ENCODE measurements around the gene BORCS5. TPM values are rescaled to one million over a fixed set of nuclear protein-coding genes. Genes with fewer than 3 reads are reported as not detected.
"Not testable (repeated sequence)": the region's sequence is repeated elsewhere in the genome, so short reads cannot be mapped to it uniquely, and the experiment has no call there.

The BORCS5 gene
- total and polyA plus RNA-seq, 2 donors (not counting 1 experiment from before 2014, with no cell fraction given): 13.5 to 14.4 TPM

GRCh38 chr12:12415886-12416285, 59.0 kb downstream of the BORCS5 start:
- Histone ChIP-seq H3K4me3 (replicated peaks in 1 of 4; ENCODE audit: control extremely low read depth in 1 of 4, insufficient read depth in 1 of 4, low read depth in 3 of 4, low read length in 4 of 4) (no peak overlapping the region), H3K36me3 (ENCODE audit: control insufficient read depth, insufficient read depth, low read length) (no peaks in the 10 kb centered on the region), H3K79me2 (ENCODE audit: control insufficient read depth, insufficient read depth, low read length) (no peaks in the 10 kb centered on the region), H3K4me1 (ENCODE audit: control insufficient read depth, extremely low read depth, insufficient read depth, low read length) (no peaks in the 10 kb centered on the region), H3K9me3 (ENCODE audit: control insufficient read depth, insufficient read depth, low read depth, low read length) (no peaks in the 10 kb centered on the region), H3K9ac (ENCODE audit: insufficient read depth, low read length) (no peak overlapping the region), H3K27me3 (ENCODE audit: control insufficient read depth, insufficient read depth, low read length) (no peaks in the 10 kb centered on the region), H2AFZ (ENCODE audit: low read length) (no peak overlapping the region), H3K27ac (ENCODE audit: insufficient read depth, low read length) (no peak overlapping the region), H3K4me2 (ENCODE audit: extremely low read depth, insufficient read depth, low read length) (no peak overlapping the region), H4K20me1 (ENCODE audit: control insufficient read depth, extremely low read depth, insufficient read depth, low read length) (no peaks in the 10 kb centered on the region)
- TF ChIP-seq EZH2 (IDR thresholded peaks at IDR 0.05; ENCODE audit: low read length, missing control alignments) (no peak), CTCF (conservative IDR thresholded peaks at IDR 0.05 in 1 of 2, IDR thresholded peaks at IDR 0.05 in 1 of 2; ENCODE audit: low read depth in 1 of 2, low read length in 2 of 2) (no peak)
- DNase-seq (ENCODE audit: low read depth in 2 of 2): no peak

DNA sequence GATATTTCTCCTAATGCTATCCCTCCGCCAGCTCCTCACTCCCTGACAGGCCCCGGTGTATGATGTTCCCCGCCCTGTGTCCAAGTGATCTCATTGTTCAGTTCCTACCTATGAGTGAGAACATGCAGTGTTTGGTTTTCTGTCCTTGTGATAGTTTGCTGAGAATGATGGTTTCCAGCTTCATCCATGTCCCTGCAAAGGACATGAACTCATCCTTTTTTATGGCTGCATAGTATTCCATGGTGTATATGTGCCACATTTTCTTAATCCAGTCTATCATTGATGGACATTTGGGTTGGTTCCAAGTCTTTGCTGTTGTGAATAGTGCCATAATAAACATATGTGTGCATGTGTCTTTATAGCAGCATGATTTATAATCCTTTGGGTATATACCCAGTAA, 62.3 kb downstream of the BORCS5 start:
- H3K36me3 ChIP-seq (ENCODE audit: control insufficient read depth, insufficient read depth, low read length); H3K27ac ChIP-seq (ENCODE audit: insufficient read depth, low read length); H3K4me1 ChIP-seq (ENCODE audit: control insufficient read depth, extremely low read depth, insufficient read depth, low read length); H3K9ac ChIP-seq (ENCODE audit: insufficient read depth, low read length); H3K4me2 ChIP-seq (ENCODE audit: extremely low read depth, insufficient read depth, low read length); H2AFZ ChIP-seq (ENCODE audit: low read length); DNase-seq (ENCODE audit: low read depth in 2 of 2); H4K20me1 ChIP-seq (ENCODE audit: control insufficient read depth, extremely low read depth, insufficient read depth, low read length); H3K9me3 ChIP-seq (ENCODE audit: control insufficient read depth, insufficient read depth, low read depth, low read length); H3K27me3 ChIP-seq (ENCODE audit: control insufficient read depth, insufficient read depth, low read length); H3K4me3 ChIP-seq (replicated peaks in 1 of 4; ENCODE audit: control extremely low read depth in 1 of 4, insufficient read depth in 1 of 4, low read depth in 3 of 4, low read length in 4 of 4); H3K79me2 ChIP-seq (ENCODE audit: control insufficient read depth, insufficient read depth, low read length): not testable (repeated sequence)

DNA sequence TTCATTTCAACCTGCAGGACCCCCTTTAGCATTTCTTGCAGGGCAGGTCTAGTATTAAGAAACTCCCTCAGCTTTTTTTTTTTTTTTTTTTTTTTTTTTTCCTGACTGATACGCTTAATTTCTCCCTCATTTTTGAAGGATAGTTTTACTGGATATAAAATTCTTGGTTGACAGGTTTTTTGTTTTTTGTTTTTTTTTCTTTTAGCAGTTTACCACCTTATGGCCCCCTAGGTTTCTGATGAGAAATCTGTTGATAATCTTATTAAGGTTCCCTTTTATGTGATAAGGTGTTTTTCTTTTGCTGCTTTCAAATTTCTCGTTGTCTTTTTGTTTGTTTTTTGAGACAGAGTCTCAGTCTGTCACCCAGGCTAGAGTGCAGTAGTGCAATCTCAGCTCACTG, 66.5 kb downstream of the BORCS5 start:
- Histone ChIP-seq H3K4me2 (ENCODE audit: extremely low read depth, insufficient read depth, low read length) (no peak overlapping the region), H3K4me3 (replicated peaks in 1 of 4; ENCODE audit: control extremely low read depth in 1 of 4, insufficient read depth in 1 of 4, low read depth in 3 of 4, low read length in 4 of 4) (no peak overlapping the region), H3K4me1 (ENCODE audit: control insufficient read depth, extremely low read depth, insufficient read depth, low read length) (peaks cover 2% of the 10 kb centered on the region), H2AFZ (ENCODE audit: low read length) (no peak overlapping the region), H3K9ac (ENCODE audit: insufficient read depth, low read length) (no peak overlapping the region), H3K27me3 (ENCODE audit: control insufficient read depth, insufficient read depth, low read length) (no peaks in the 10 kb centered on the region), H3K9me3 (ENCODE audit: control insufficient read depth, insufficient read depth, low read depth, low read length) (no peaks in the 10 kb centered on the region), H4K20me1 (ENCODE audit: control insufficient read depth, extremely low read depth, insufficient read depth, low read length) (no peaks in the 10 kb centered on the region), H3K27ac (ENCODE audit: insufficient read depth, low read length) (no peak overlapping the region), H3K79me2 (ENCODE audit: control insufficient read depth, insufficient read depth, low read length) (no peaks in the 10 kb centered on the region), H3K36me3 (ENCODE audit: control insufficient read depth, insufficient read depth, low read length) (no peaks in the 10 kb centered on the region)
- no peak for DNase-seq (ENCODE audit: low read depth in 2 of 2)
- TF ChIP-seq EZH2 (IDR thresholded peaks at IDR 0.05; ENCODE audit: low read length, missing control alignments) (no peak), CTCF (conservative IDR thresholded peaks at IDR 0.05 in 1 of 2, IDR thresholded peaks at IDR 0.05 in 1 of 2; ENCODE audit: low read depth in 1 of 2, low read length in 2 of 2) (no peak)

Measured in fibroblast of lung (primary cell).